A549 treated with AZD2906 at 1 μM for 4 hours (cell line): Measurements from ENCODE around the gene HEPHL1. TPM values are rescaled to one million over a fixed set of nuclear protein-coding genes. Genes with fewer than 3 reads are reported as not detected.

ENCODE experiments used
- total RNA-seq: library from RNA; stranded (reverse); fragments of 200-300 nt; extraction: Qiagen RNA extraction; gene quantifications from 5 replicates; pipeline ENCODE4 v1.2.3, GENCODE V29; 2022

HEPHL1 gene, protein sequence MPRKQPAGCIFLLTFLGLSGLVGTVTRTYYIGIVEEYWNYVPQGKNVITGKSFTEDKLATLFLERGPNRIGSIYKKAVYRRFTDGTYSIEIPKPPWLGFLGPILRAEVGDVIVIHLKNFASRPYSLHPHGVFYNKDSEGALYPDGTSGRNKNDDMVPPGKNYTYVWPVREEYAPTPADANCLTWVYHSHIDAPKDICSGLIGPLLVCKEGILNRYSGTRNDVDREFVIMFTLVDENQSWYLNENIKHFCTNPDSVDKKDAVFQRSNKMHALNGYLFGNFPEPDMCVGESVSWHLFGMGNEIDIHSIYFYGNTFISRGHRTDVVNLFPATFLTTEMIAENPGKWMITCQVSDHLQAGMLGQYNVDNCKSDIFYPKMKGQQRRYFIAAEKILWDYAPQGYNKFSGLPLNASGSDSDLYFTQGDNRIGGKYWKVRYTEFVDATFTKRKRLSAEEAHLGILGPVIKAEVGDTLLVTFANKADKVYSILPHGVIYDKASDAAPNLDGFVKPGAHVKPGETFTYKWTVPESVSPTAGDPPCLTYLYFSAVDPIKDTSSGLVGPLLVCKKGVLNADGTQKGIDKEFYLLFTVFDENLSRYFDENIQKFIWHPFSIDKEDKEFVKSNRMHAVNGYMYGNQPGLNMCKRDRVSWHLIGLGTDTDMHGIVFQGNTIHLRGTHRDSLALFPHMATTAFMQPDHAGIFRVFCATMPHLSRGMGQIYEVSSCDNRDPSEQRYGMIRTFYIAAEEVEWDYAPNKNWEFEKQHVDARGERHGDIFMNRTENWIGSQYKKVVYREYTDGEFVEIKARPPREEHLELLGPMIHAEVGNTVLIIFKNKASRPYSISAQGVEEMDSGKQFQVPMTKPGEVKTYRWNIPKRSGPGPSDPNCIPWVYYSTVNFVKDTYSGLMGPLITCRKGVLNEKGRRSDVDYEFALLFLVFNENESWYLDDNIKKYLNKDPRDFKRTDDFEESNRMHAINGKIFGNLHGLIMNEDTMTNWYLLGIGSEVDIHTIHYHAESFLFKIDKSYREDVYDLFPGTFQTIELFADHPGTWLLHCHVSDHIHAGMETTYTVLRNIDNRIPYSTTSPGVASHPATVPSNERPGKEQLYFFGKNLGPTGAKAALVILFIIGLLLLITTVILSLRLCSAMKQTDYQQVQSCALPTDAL
- total RNA-seq, result not detected in 5 replicates

DNA sequence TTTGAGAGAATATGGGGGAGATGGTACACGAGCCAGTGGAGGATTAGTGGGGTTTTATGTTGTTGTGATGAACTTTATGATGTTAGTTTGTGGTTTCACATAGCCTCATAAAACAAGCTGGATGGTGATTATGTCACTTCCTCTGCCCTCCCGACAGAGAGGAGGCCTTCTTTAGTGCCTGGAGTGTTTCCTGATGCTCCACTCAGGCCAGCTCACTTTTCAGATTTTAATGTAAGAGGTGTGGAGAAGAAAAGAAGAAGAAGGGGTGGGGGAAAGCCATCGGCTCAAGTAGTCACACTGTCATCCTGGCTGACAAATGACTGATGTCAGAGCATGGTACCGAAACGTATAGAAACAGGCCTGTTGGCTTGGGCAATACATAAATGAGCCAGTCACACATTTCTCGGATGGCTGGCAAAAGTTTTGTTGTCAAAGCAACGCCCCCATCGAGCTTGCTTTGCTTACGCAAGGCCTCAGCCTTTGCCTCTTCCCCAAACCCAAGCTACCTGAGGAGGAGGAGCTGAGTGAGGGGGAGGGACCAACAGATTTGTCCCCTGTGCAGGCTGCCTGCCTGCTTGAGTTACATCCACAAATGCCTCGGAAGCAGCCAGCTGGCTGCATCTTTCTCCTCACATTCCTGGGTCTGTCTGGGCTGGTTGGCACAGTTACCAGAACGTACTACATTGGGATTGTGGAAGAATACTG lies at the start of gene HEPHL1:
TSS of gene HEPHL1 (plus strand) at position 578 of the 705 bp plus-strand sequence. CDS start at position 593, 15 bp downstream.

DNA sequence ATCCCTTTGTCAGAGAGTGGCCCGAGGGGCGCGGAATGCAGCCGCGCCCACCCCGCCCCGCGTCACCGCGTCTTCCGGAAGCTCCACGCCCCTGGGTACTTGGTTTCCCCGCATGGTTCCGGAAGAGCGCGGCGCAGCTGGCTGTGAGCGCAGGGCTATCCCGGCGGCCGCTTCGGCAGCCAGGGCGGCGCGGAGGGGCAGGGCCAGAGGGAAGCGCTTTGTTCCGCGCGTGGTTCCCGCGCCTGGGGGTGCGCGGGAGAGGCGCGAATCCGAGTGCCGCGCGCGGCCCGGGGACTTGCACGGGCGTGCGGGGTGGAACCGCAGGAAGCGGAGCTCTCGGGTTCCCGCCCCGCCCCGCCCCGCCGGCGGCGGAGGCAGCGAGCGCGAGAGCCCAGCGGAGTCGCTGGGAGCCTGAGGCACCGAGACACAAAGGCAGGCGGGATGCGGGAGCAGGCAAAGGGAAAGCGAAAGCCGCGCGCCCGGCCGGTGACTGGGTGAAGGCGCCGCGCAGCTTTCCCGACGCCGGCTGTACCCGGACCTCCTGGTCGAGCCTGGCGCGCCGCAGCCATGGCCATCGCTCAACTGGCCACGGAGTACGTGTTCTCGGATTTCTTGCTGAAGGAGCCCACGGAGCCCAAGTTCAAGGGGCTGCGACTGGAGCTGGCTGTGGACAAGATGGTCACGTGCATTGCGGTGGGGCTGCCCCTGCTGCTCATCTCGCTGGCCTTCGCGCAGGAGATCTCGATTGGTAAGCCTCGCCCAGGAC lies 107.8 kb downstream of the HEPHL1 start, which contains the start of gene PANX1:
TSS of gene PANX1 (plus strand) at position 96 of the 766 bp plus-strand sequence. CDS start at position 568, 472 bp downstream.

Other genes starting within 250 kb of the HEPHL1 start
- gene MED17, start 237.1 kb upstream of the HEPHL1 start, total RNA-seq, result 20.7 to 23.6 TPM (median 21.6 TPM) in 5 replicates
- gene VSTM5, start 170.7 kb upstream of the HEPHL1 start, total RNA-seq, result 0.02 TPM in 2 of 5 replicates, not detected in the others
- 27.7 to 33.1 TPM (median 31.5 TPM) in 5 replicates for gene PANX1, start 107.5 kb downstream of the HEPHL1 start, total RNA-seq